WTC11 (cell line): ENCODE measurements around the gene OMA1. TPM values are rescaled to one million over a fixed set of nuclear protein-coding genes. Genes with fewer than 3 reads are reported as not detected.

Source experiments
- ATAC-seq: fragments of 200-7000 bp; cut with Tn5 transposase; 2 replicates; pipeline ENCODE4 v1.10.0; 2021; ENCODE audit warnings: mild to moderate bottlenecking, moderate library complexity
- CTCF ChIA-PET: fragments of 300-600 bp; sonication (Branson Sonifier 250); formaldehyde crosslinking; loops from one replicate; lab custom pipeline; 2021; ENCODE audit warnings: antibody characterized with exemption; lab: Charles Lee
- POLR2A ChIA-PET: fragments of 350-600 bp; sonication (Branson Sonifier 250); formaldehyde crosslinking; loops from one replicate; lab custom pipeline; 2021; ENCODE audit warnings: antibody characterized with exemption; lab: Charles Lee
- DNase-seq: peaks from one replicate; pipeline ENCODE4 v3.0.0; 2021; ENCODE audit warnings: low spot score
- H3K27ac Mint-ChIP-seq: 2 replicates; pipeline ENCODE4 v1.8.0; 2021; ENCODE audit warnings: mixed read lengths
- H3K27me3 Mint-ChIP-seq: 2 replicates; pipeline ENCODE4 v1.8.0; 2021; ENCODE audit warnings: low read depth, mild to moderate bottlenecking, moderate library complexity, mixed read lengths
- H3K36me3 Mint-ChIP-seq: 2 replicates; pipeline ENCODE4 v1.8.0; 2021; ENCODE audit warnings: mixed read lengths
- H3K4me1 Mint-ChIP-seq: 2 replicates; pipeline ENCODE4 v1.8.0; 2022; ENCODE audit warnings: mixed read lengths
- H3K4me3 Mint-ChIP-seq: 2 replicates; pipeline ENCODE4 v1.8.0; 2021; ENCODE audit warnings: mild to moderate bottlenecking, moderate library complexity, mixed read lengths
- H3K9me3 Mint-ChIP-seq: 2 replicates; pipeline ENCODE4 v1.8.0; 2021; ENCODE audit warnings: mixed read lengths
- CBFB ChIP-seq: sonication (generic); formaldehyde crosslinking; IDR thresholded peaks from 2 replicates; pipeline ENCODE4 v1.8.1; 2022; ENCODE audit warnings: mild to moderate bottlenecking, low read depth, missing genetic modification reagents
- E2F4 ChIP-seq: sonication (generic); formaldehyde crosslinking; IDR thresholded peaks from 2 replicates; pipeline ENCODE4 v1.8.1; 2022; ENCODE audit warnings: low read depth, mild to moderate bottlenecking, moderate library complexity, missing genetic modification reagents, borderline replicate concordance
- GABPB1 ChIP-seq: sonication (generic); formaldehyde crosslinking; IDR thresholded peaks from 2 replicates; pipeline ENCODE4 v1.8.1; 2023; ENCODE audit warnings: mild to moderate bottlenecking, missing genetic modification reagents
- KAT7 ChIP-seq: sonication (generic); formaldehyde crosslinking; IDR thresholded peaks from 2 replicates; pipeline ENCODE4 v1.8.1; 2023; ENCODE audit warnings: missing genetic modification reagents, mild to moderate bottlenecking, borderline replicate concordance
- NFE2L1 ChIP-seq: sonication (generic); formaldehyde crosslinking; IDR thresholded peaks from 2 replicates; pipeline ENCODE4 v1.8.1; 2023; ENCODE audit warnings: missing genetic modification reagents
- SOX15 ChIP-seq: fragments of 250-450 bp; sonication (Bioruptor Pico); IDR thresholded peaks from 2 replicates; pipeline ENCODE4 v1.9.0; 2021; ENCODE audit warnings: mild to moderate bottlenecking
- STAT6 ChIP-seq: sonication (generic); formaldehyde crosslinking; conservative IDR thresholded peaks from 2 replicates; pipeline ENCODE4 v1.8.1; 2023; ENCODE audit warnings: mild to moderate bottlenecking, low read depth, missing genetic modification reagents, moderate library complexity
- USF1 ChIP-seq: sonication (generic); formaldehyde crosslinking; IDR thresholded peaks from 2 replicates; pipeline ENCODE4 v1.8.0; 2022; ENCODE audit warnings: mild to moderate bottlenecking, missing genetic modification reagents
- USF2 ChIP-seq: sonication (generic); formaldehyde crosslinking; IDR thresholded peaks from 2 replicates; pipeline ENCODE4 v1.8.1; 2023; ENCODE audit warnings: mild to moderate bottlenecking, missing genetic modification reagents, moderate library complexity
- ZNF425 ChIP-seq: fragments of 250-450 bp; sonication (Bioruptor Pico); conservative IDR thresholded peaks from 2 replicates; pipeline ENCODE4 v1.9.0; 2021; ENCODE audit warnings: mild to moderate bottlenecking
- ZNF532 ChIP-seq: fragments of 250-450 bp; sonication (Bioruptor Pico); IDR thresholded peaks from 2 replicates; pipeline ENCODE4 v1.9.0; 2021; ENCODE audit warnings: mild to moderate bottlenecking, borderline replicate concordance
- total RNA-seq: library from RNA; stranded (reverse); gene quantifications from 3 replicates; pipeline ENCODE4 v1.2.3, GENCODE V29; 2021

The OMA1 gene
- total RNA-seq, 1 experiment from 2014 or later: 10.5 TPM

GRCh38 chr1:58460469-58460868 is 86.1 kb downstream of the OMA1 start:
- Mint-ChIP-seq H3K9me3 (peaks cover 3% of the 10 kb centered on the region; the same call in 1 of the 2 replicates), H3K4me3 (no peak overlapping the region), H3K4me1 (0 out of 2 replicates have a peak, but pooled peaks cover 3% of the 10 kb centered on the region), H3K27ac (no peak overlapping the region), H3K36me3 (no peaks in the 10 kb centered on the region), H3K27me3 (no peaks in the 10 kb centered on the region)
- ChIA-PET POLR2A (no interaction called here), CTCF (no interaction called here)
- DNase-seq: no peak
- ATAC-seq: peak; percentile 59; the same call in 1 of the 2 replicates
- no peak for TF ChIP-seq STAT6 (CRISPR knock-in tag)
- TF ChIP-seq USF2 (CRISPR knock-in tag): no peak
- TF ChIP-seq GABPB1 (CRISPR knock-in tag): no peak

GRCh38 chr1:58459911-58460310 is 86.6 kb downstream of the OMA1 start:
- no peak overlapping the region for H3K27ac Mint-ChIP-seq
- ChIA-PET POLR2A (no interaction called here), CTCF (no interaction called here)
- ATAC-seq: no peak
- TF ChIP-seq NFE2L1 (CRISPR knock-in tag) (no peak), KAT7 (CRISPR knock-in tag) (no peak), USF1 (CRISPR knock-in tag) (no peak), E2F4 (CRISPR knock-in tag) (no peak), ZNF532 (CRISPR knock-in tag) (no peak), CBFB (CRISPR knock-in tag) (no peak), ZNF425 (no peak), SOX15 (CRISPR knock-in tag) (no peak), STAT6 (CRISPR knock-in tag) (no peak)
- TF ChIP-seq, all 79 proteins: peak for 0
- no peaks in the 10 kb centered on the region for H3K27me3 Mint-ChIP-seq
- H3K4me3 Mint-ChIP-seq: no peak overlapping the region
- peaks cover 1% of the 10 kb centered on the region for H3K4me1 Mint-ChIP-seq
- DNase-seq: no peak
- H3K9me3 Mint-ChIP-seq: peaks cover 3% of the 10 kb centered on the region; the same call in 1 of the 2 replicates
- H3K36me3 Mint-ChIP-seq: no peaks in the 10 kb centered on the region
